WI38 (cell line): Measurements from ENCODE around the gene RIPOR3.
"Not testable (repeated sequence)": the region's sequence is repeated elsewhere in the genome, so short reads cannot be mapped to it uniquely, and the experiment has no call there.

ENCODE experiments used
- H3K4me3 ChIP-seq: 2 replicates; pipeline ENCODE4 v1.5.1; 2011; ENCODE audit warnings: low read depth, mild to moderate bottlenecking, control low read depth, low read length
- CTCF ChIP-seq: IDR thresholded peaks from 2 replicates; pipeline ENCODE4 v1.5.1; 2012; ENCODE audit warnings: low read depth, mild to moderate bottlenecking, control low read depth, low read length

The RIPOR3 gene

GRCh38 chr20:50601511-50602431 is 89.6 kb downstream of the RIPOR3 start:
- no peak for TF ChIP-seq CTCF
- no peak overlapping the region for H3K4me3 ChIP-seq

DNA sequence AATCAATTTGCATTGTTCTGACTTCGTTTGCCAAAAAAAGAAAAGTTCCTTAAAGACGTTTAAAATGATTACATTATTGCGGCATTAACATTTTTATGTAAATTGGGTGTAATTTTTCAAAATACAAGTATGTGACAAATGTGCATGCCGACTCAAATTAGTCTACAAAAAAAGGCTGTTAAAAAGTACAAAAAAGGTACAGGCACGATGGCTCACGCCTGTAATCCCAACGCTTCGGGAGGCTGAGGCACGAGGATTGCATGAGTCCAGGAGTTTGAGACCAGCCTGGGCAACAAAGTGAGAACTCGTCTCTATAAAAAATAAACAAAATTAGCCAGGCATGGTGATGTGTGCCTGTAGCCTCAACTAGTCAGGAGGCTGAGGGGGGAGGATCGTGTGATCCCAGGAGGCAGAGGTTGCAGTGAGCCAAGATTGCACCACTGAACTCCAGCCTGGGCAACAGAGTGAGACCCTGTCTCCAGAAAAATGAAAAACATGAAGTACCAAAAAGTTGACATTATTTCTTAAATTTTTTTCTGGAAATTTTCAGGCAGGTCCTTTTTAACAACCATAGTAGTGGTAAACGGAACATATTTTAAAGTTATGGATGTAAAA is 91.0 kb downstream of the RIPOR3 start:
- TF ChIP-seq CTCF, result no peak
- H3K4me3 ChIP-seq, result no peak overlapping the region

GRCh38 chr20:50598768-50599167 is 92.6 kb downstream of the RIPOR3 start:
- H3K4me3 ChIP-seq, result not testable (repeated sequence)

DNA sequence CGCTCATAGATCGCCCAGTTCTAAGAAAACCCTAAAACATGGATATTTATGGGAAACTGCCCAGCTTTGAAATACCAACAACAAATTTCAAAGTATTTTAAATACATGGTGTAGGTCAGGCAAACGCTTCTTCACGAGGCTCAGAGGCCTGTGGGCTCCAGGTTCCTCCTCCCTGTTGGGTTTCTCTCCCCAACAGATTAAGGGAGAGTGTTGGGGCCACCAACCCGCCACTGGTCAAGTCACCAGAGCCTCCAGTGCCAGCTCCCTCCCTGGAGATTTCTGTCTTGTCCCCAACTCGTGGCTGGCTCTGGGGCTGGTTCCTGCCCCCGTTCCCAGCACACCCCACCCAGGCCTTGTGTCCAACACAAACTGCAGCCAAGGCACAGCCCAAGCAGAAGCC is 93.3 kb downstream of the RIPOR3 start:
- TF ChIP-seq CTCF, result no peak
- no peak overlapping the region for H3K4me3 ChIP-seq

- TF ChIP-seq CTCF, result no peak
- no peak overlapping the region for H3K4me3 ChIP-seq
Measured at GRCh38 chr20:50597406-50597969, 93.9 kb downstream of the RIPOR3 start.

DNA sequence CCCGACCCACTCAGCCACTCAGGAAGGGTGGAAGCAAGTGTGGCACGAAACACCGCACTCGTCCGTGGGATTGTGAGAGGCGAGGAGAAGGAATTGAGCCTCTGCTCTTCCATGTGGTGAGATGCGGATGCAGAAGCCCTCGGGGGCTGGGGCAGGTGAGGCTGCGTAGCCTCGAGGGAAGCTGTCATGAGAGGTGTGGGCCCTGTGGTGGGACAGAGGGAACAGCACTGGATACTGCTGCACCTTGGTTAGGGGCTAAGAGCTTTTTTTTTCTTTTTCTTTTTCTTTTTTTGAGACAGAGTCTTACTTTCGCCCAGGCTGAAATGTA is 94.7 kb downstream of the RIPOR3 start:
- H3K4me3 ChIP-seq, result no peak overlapping the region
- no peak for TF ChIP-seq CTCF

DNA sequence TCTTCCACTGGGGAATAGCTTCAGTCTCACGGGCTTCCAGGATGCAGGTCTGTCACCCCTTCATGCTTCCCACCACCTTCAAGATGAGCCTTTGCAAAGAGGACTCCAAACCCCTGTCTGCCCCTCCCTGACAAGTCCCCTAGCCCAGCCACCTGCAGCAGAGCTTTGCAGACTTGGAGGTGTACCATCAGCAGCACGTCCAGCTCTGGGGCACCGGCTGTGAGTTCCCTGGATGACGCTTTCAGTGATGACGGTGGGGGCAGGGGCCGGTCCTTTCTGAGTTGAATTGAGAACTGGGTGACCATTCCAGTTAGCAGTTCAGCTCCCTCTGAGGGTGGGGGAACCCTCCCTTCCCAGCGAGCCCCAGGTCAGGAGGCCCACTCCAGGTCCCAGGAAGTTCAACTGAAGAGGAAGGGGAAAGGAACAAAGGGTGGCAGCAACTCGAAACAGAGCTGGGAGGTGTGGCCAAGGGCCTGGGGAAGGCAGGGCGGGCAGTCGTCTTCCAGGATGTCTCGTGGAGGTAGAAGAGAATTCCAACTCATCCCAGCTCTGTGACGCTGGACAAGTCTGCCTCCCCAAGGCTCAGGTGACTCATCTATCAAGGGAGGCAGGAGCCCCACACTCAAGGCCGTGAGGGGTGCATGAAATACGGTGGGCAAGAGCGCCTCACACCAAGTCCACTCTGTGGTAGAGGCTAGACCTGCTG is 95.2 kb downstream of the RIPOR3 start:
- TF ChIP-seq CTCF, result no peak
- no peak overlapping the region for H3K4me3 ChIP-seq
